PC-9 (cell line): Measurements from ENCODE around the gene OR10A4. TPM values are rescaled to one million over a fixed set of nuclear protein-coding genes. Genes with fewer than 3 reads are reported as not detected.

Experiments
- BruUV-seq: library from RNA; stranded (reverse); fragments of 400-500 nt; replicated peaks from 2 replicates; lab custom pipeline; 2021; lab: Mats Ljungman, UMichigan
- CTCF ChIA-PET: fragments of 300-600 bp; sonication (Branson Sonifier 250); formaldehyde crosslinking; loops from one replicate; lab custom pipeline; 2022; ENCODE audit warnings: antibody characterized with exemption; lab: Charles Lee
- POLR2A ChIA-PET: fragments of 300-600 bp; sonication (Branson Sonifier 250); formaldehyde crosslinking; loops from one replicate; lab custom pipeline; 2022; ENCODE audit warnings: antibody characterized with exemption; ENCODE audit not compliant: unreplicated experiment; lab: Charles Lee
- DNase-seq, 2 experiments: peaks; one replicate each; pipeline versions ENCODE4 v3.0.0 to v3.0.0-alpha.2; 2015 to 2022; ENCODE audit warnings: mixed read lengths in 1 of 2
- H2AFZ ChIP-seq: fragments of 200-600 bp; sonication (generic); 2 replicates; pipeline ENCODE4 v1.8.1; 2017; ENCODE audit warnings: antibody characterized with exemption
- H3F3A ChIP-seq: fragments of 200-600 bp; sonication (generic); 2 replicates; pipeline ENCODE4 v1.8.1; 2017; ENCODE audit warnings: antibody characterized with exemption, mild to moderate bottlenecking, low read depth; ENCODE audit not compliant: insufficient read depth
- H3K27ac ChIP-seq: fragments of 200-600 bp; sonication (generic); 2 replicates; pipeline ENCODE4 v1.6.1; 2016; ENCODE audit warnings: mixed run types
- H3K27me3 ChIP-seq: fragments of 200-600 bp; sonication (generic); 2 replicates; pipeline ENCODE4 v1.6.1; 2016; ENCODE audit warnings: low read depth, mixed run types; ENCODE audit not compliant: insufficient read depth
- H3K36me3 ChIP-seq: fragments of 200-600 bp; sonication (generic); 2 replicates; pipeline ENCODE4 v1.6.1; 2016; ENCODE audit warnings: low read depth, mixed run types
- H3K4me1 ChIP-seq: fragments of 200-600 bp; sonication (generic); replicated peaks from 2 replicates; pipeline ENCODE4 v1.6.1; 2016; ENCODE audit warnings: mixed run types; ENCODE audit not compliant: insufficient read depth
- H3K4me2 ChIP-seq: fragments of 200-600 bp; sonication (generic); 2 replicates; pipeline ENCODE4 v1.6.1; 2017; ENCODE audit warnings: mixed run types
- H3K4me3 ChIP-seq: fragments of 200-600 bp; sonication (generic); 2 replicates; pipeline ENCODE4 v1.6.1; 2016; ENCODE audit warnings: mixed run types
- H3K79me2 ChIP-seq: fragments of 200-600 bp; sonication (generic); 2 replicates; pipeline ENCODE4 v1.6.1; 2017; ENCODE audit warnings: low read depth, mixed run types
- H3K9me2 ChIP-seq: fragments of 200-600 bp; sonication (generic); 2 replicates; pipeline ENCODE4 v1.8.1; 2017; ENCODE audit warnings: mild to moderate bottlenecking; ENCODE audit not compliant: insufficient read depth
- H3K9me3 ChIP-seq: fragments of 200-600 bp; sonication (generic); 2 replicates; pipeline ENCODE4 v1.8.1; 2016; ENCODE audit warnings: low read depth; ENCODE audit not compliant: insufficient read depth
- H4K20me1 ChIP-seq: fragments of 200-600 bp; sonication (generic); 2 replicates; pipeline ENCODE4 v1.8.1; 2017; ENCODE audit not compliant: insufficient read depth
- CTCF ChIP-seq: fragments of 200-600 bp; sonication (generic); conservative IDR thresholded peaks from 2 replicates; pipeline ENCODE4 v1.6.1; 2017; ENCODE audit warnings: mixed run types, antibody characterized with exemption, mild to moderate bottlenecking, moderate library complexity
- EZH2 ChIP-seq: fragments of 200-600 bp; sonication (generic); IDR thresholded peaks from 2 replicates; pipeline ENCODE4 v1.8.0; 2017; ENCODE audit warnings: antibody characterized with exemption, low read depth
- intact Hi-C: fragments of 100-400 bp; cut with micrococcal nuclease; formaldehyde crosslinking; loops from one replicate; pipeline ENCODE4 v1.10.0; 2022; ENCODE audit not compliant: unreplicated experiment
- total RNA-seq: library from RNA; stranded (reverse); gene quantifications from 2 replicates; pipeline ENCODE4 v1.2.3, GENCODE V29; 2021

Gene OR10A4
- total RNA-seq, 1 experiment from 2014 or later = not detected

GRCh38 chr11:6889835-6890234 is 13.4 kb downstream of the OR10A4 start:
- CTCF ChIA-PET = no interaction called here

GRCh38 chr11:6892400-6892799 is 16.0 kb downstream of the OR10A4 start, which contains the start of gene OR2D2:
Gene OR2D2, minus strand, starts transcription at chr11:6892500. Its CDS starts 0 bp downstream, at chr11:6892500.
- ChIA-PET POLR2A (no interaction called here), CTCF (no interaction called here)
- no peaks in the 10 kb centered on the region for H3K4me1 ChIP-seq

More at GRCh38 chr11:6889835-6890234, 13.4 kb downstream of the OR10A4 start:
- no peaks in the 10 kb centered on the region for H3K79me2 ChIP-seq
- no peak for TF ChIP-seq CTCF
- TF ChIP-seq EZH2 = no peak
- H4K20me1 ChIP-seq = no peaks in the 10 kb centered on the region
- no peak overlapping the region for H3K27ac ChIP-seq
- POLR2A ChIA-PET = no interaction called here
- no peaks in the 10 kb centered on the region for H3K9me3 ChIP-seq
- no peaks in the 10 kb centered on the region for H3K27me3 ChIP-seq
- H3K36me3 ChIP-seq = no peaks in the 10 kb centered on the region
- no peaks in the 10 kb centered on the region for H3K9me2 ChIP-seq
- H3K4me2 ChIP-seq = no peak overlapping the region
- H3K4me3 ChIP-seq = no peak overlapping the region
- DNase-seq = no peak
- no peaks in the 10 kb centered on the region for H3K4me1 ChIP-seq
- H2AFZ ChIP-seq = no peak overlapping the region
- H3F3A ChIP-seq = no peaks in the 10 kb centered on the region
- BruUV-seq = no TSS peak
- intact Hi-C loops = no loop called here

GRCh38 chr11:6894097-6894496 is 17.7 kb downstream of the OR10A4 start:
- DNase-seq = no peak
- H3K9me2 ChIP-seq = no peaks in the 10 kb centered on the region
- H3K27me3 ChIP-seq = no peaks in the 10 kb centered on the region
- no peaks in the 10 kb centered on the region for H3K4me1 ChIP-seq
- ChIA-PET POLR2A (no interaction called here), CTCF (no interaction called here)
- no TSS peak for BruUV-seq
- no peaks in the 10 kb centered on the region for H3K79me2 ChIP-seq
- H3F3A ChIP-seq = no peaks in the 10 kb centered on the region
- no peak overlapping the region for H3K4me3 ChIP-seq
- no peaks in the 10 kb centered on the region for H4K20me1 ChIP-seq
- H2AFZ ChIP-seq = no peak overlapping the region
- TF ChIP-seq CTCF (no peak), EZH2 (no peak)
- no peak overlapping the region for H3K4me2 ChIP-seq
- H3K9me3 ChIP-seq = no peaks in the 10 kb centered on the region
- intact Hi-C loops = no loop called here
- no peaks in the 10 kb centered on the region for H3K36me3 ChIP-seq
- H3K27ac ChIP-seq = no peak overlapping the region

More at GRCh38 chr11:6892400-6892799, 16.0 kb downstream of the OR10A4 start, which contains the start of gene OR2D2:
- Histone ChIP-seq H4K20me1 (no peaks in the 10 kb centered on the region), H3K4me2 (no peak within 1 kb of the TSS), H3K79me2 (no peaks in the 10 kb centered on the region), H3K9me2 (no peaks in the 10 kb centered on the region), H3K27me3 (no peaks in the 10 kb centered on the region), H3K9me3 (no peaks in the 10 kb centered on the region), H2AFZ (no peak within 1 kb of the TSS), H3K4me3 (no peak within 1 kb of the TSS), H3K36me3 (no peaks in the 10 kb centered on the region), H3F3A (no peaks in the 10 kb centered on the region), H3K27ac (no peak within 1 kb of the TSS)
- intact Hi-C loops = no loop called here
- no TSS peak for BruUV-seq
- no peak for DNase-seq
- TF ChIP-seq CTCF (no peak), EZH2 (no peak)
